Neural progenitor cell (in vitro differentiated cells): ENCODE data around the gene PITRM1.

Source experiments
- CTCF ChIP-seq: fragments of 200-600 bp; sonication (generic); IDR thresholded peaks from 2 replicates; pipeline ENCODE4 v1.5.1; 2017; ENCODE audit warnings: antibody characterized with exemption, mild to moderate bottlenecking
- EZH2 ChIP-seq: fragments of 200-600 bp; sonication (generic); IDR thresholded peaks from 2 replicates; pipeline ENCODE4 v1.6.1; 2017; ENCODE audit warnings: antibody characterized with exemption, mild to moderate bottlenecking, moderate library complexity
- EZH2phosphoT487 ChIP-seq: fragments of 200-600 bp; sonication (generic); IDR thresholded peaks from 2 replicates; pipeline ENCODE4 v1.6.1; 2017; ENCODE audit warnings: antibody characterized with exemption

- TF ChIP-seq EZH2phosphoT487, result no peak
- TF ChIP-seq CTCF, result no peak
- no peak for TF ChIP-seq EZH2
Measured at GRCh38 chr10:3208481-3209406, 36.2 kb upstream of the PITRM1 start.
